SKM-1 (cell line): ENCODE data around the gene CNTNAP5.

Source experiments
- DNase-seq: peaks from one replicate; lab custom pipeline; 2025; ENCODE audit not compliant: unreplicated experiment; lab: John Stamatoyannopoulos, UW

Gene CNTNAP5

GRCh38 chr2:124589971-124590370, 564.9 kb downstream of the CNTNAP5 start:
- DNase-seq: no peak

- no peak for DNase-seq
Observed at GRCh38 chr2:124602759-124603158, 577.7 kb downstream of the CNTNAP5 start.

GRCh38 chr2:124604940-124605339, 579.9 kb downstream of the CNTNAP5 start:
- DNase-seq: no peak

- no peak for DNase-seq
Observed at GRCh38 chr2:124607679-124608078, 582.6 kb downstream of the CNTNAP5 start.

- DNase-seq: no peak
Observed at GRCh38 chr2:124609667-124610066, 584.6 kb downstream of the CNTNAP5 start.

- DNase-seq: no peak
Observed at GRCh38 chr2:124610141-124610540, 585.1 kb downstream of the CNTNAP5 start.

GRCh38 chr2:124610866-124611265, 585.8 kb downstream of the CNTNAP5 start:
- DNase-seq: no peak

- no peak for DNase-seq
Observed at GRCh38 chr2:124623560-124623959, 598.5 kb downstream of the CNTNAP5 start.

- no peak for DNase-seq
Observed at GRCh38 chr2:124625561-124625960, 600.5 kb downstream of the CNTNAP5 start.

- no peak for DNase-seq
Observed at GRCh38 chr2:124626993-124627392, 601.9 kb downstream of the CNTNAP5 start.

GRCh38 chr2:124633812-124634211, 608.7 kb downstream of the CNTNAP5 start:
- no peak for DNase-seq

GRCh38 chr2:124639524-124639923, 614.4 kb downstream of the CNTNAP5 start:
- no peak for DNase-seq

GRCh38 chr2:124640221-124640750, 615.2 kb downstream of the CNTNAP5 start:
- DNase-seq: no peak

- DNase-seq: no peak
Observed at GRCh38 chr2:124646166-124646815, 621.2 kb downstream of the CNTNAP5 start.

- DNase-seq: no peak
Observed at GRCh38 chr2:124647245-124647644, 622.2 kb downstream of the CNTNAP5 start.

- no peak for DNase-seq
Observed at GRCh38 chr2:124647663-124648062, 622.6 kb downstream of the CNTNAP5 start.

GRCh38 chr2:124649001-124649400, 623.9 kb downstream of the CNTNAP5 start:
- no peak for DNase-seq

- no peak for DNase-seq
Observed at GRCh38 chr2:124652099-124652498, 627.0 kb downstream of the CNTNAP5 start.

- no peak for DNase-seq
Observed at GRCh38 chr2:124658373-124658772, 633.3 kb downstream of the CNTNAP5 start.

GRCh38 chr2:124661558-124661957, 636.5 kb downstream of the CNTNAP5 start:
- no peak for DNase-seq

- DNase-seq: no peak
Observed at GRCh38 chr2:124662946-124663644, 638.0 kb downstream of the CNTNAP5 start.

- no peak for DNase-seq
Observed at GRCh38 chr2:124663645-124663997, 638.5 kb downstream of the CNTNAP5 start.

- no peak for DNase-seq
Observed at GRCh38 chr2:124664363-124664762, 639.3 kb downstream of the CNTNAP5 start.
